BJ (cell line): ENCODE measurements around the gene IARS2. TPM values are rescaled to one million over a fixed set of nuclear protein-coding genes. Genes with fewer than 3 reads are reported as not detected.
"Not testable (repeated sequence)": the region's sequence is repeated elsewhere in the genome, so short reads cannot be mapped to it uniquely, and the experiment has no call there.

Experiments
- CTCF ChIA-PET: fragments of 350-600 bp; formaldehyde crosslinking; extraction: SDS; loops from one replicate; lab custom pipeline; 2021; ENCODE audit warnings: antibody characterized with exemption, inconsistent platforms; lab: Yijun Ruan, JAX
- POLR2A ChIA-PET: fragments of 300-600 bp; sonication (Branson Sonifier 250); formaldehyde crosslinking; extraction: SDS; loops from one replicate; lab custom pipeline; 2021; ENCODE audit warnings: antibody characterized with exemption; lab: Charles Lee
- DNase-seq: peaks from one replicate; pipeline ENCODE4 v3.0.0-alpha.2; 2011; ENCODE audit warnings: low read depth
- H3K27me3 ChIP-seq: 2 replicates; pipeline ENCODE4 v1.6.0; 2011; ENCODE audit warnings: low read length; ENCODE audit not compliant: control insufficient read depth, insufficient read depth
- H3K36me3 ChIP-seq: 2 replicates; pipeline ENCODE4 v1.5.1; 2011; ENCODE audit warnings: low read length; ENCODE audit not compliant: control insufficient read depth, insufficient read depth
- H3K4me3 ChIP-seq: 2 replicates; pipeline ENCODE4 v1.5.1; 2011; ENCODE audit warnings: low read depth, mild to moderate bottlenecking, control low read depth, low read length
- polyA plus RNA-seq: library from polyadenylated mRNA; depleted of rRNA; stranded (reverse); fragments of >200 nt; gene quantifications from 2 replicates; pipeline ENCODE4 v1.2.3, GENCODE V29; 2011
- TF ChIP-seq, protein P1 (sequence below): IDR thresholded peaks from 2 replicates; pipeline ENCODE4 v1.5.1; 2011; ENCODE audit warnings: low read depth, mild to moderate bottlenecking, control low read depth, inconsistent platforms, low read length, moderate library complexity; ENCODE audit not compliant: insufficient read depth

The IARS2 gene
- polyA plus RNA-seq, 1 experiment: 10.7 TPM

DNA sequence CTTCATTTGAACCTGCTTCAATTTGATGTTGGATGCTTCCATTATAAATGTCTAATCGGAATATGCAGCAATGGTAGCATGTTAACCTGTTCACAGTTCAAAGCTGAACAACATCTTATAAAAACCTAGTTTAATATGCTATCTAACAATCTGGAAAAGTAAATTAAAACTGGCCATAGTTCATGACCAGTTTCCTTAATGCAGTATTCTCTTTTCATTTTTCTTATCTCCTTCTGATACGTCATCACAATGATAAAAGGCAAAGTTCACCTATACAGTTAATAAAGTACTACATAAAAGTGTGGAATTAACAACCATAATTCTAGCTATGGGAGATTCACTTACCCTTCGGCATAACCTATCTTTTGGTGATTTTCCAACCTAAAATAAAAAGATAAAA is 65.1 kb downstream of the IARS2 start:
- no peak overlapping the region for H3K4me3 ChIP-seq
- H3K36me3 ChIP-seq: peaks cover 6% of the 10 kb centered on the region
- POLR2A ChIA-PET: no interaction called here
- TF ChIP-seq, protein P1, sequence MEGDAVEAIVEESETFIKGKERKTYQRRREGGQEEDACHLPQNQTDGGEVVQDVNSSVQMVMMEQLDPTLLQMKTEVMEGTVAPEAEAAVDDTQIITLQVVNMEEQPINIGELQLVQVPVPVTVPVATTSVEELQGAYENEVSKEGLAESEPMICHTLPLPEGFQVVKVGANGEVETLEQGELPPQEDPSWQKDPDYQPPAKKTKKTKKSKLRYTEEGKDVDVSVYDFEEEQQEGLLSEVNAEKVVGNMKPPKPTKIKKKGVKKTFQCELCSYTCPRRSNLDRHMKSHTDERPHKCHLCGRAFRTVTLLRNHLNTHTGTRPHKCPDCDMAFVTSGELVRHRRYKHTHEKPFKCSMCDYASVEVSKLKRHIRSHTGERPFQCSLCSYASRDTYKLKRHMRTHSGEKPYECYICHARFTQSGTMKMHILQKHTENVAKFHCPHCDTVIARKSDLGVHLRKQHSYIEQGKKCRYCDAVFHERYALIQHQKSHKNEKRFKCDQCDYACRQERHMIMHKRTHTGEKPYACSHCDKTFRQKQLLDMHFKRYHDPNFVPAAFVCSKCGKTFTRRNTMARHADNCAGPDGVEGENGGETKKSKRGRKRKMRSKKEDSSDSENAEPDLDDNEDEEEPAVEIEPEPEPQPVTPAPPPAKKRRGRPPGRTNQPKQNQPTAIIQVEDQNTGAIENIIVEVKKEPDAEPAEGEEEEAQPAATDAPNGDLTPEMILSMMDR: no peak
- H3K27me3 ChIP-seq: no peaks in the 10 kb centered on the region
- DNase-seq: no peak
- CTCF ChIA-PET: interaction anchor here (1.4 kb wide), 1 partner anchor 30 kb away, joined by 3 read pairs; no protein-coding TSS in a partner anchor

DNA sequence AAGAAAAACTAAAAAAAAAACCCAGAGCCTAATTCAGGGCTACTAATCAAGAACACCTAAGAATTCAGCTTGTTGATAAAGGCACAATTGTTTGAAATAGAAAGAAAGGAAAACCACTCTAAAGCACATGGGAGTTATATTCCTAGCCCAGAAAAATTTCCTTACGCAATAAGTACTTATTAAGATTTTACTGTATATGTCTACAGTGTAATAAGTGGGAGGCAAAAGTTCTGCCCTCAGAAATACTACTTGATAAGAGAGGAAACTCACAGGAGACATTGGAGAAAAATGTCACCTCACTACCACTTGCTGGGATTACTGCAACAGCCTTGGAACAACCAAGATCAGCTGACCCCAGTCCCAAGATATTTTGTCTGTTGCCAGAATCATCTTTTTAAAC is 66.1 kb downstream of the IARS2 start:
- POLR2A ChIA-PET: interaction anchor here (0.6 kb wide), 1 partner anchor 37 kb away, joined by 3 read pairs; no protein-coding TSS in a partner anchor
- H3K27me3 ChIP-seq: no peaks in the 10 kb centered on the region
- CTCF ChIA-PET: interaction anchor here (1.2 to 1.4 kb wide), 2 partner anchors 29 to 615 kb away, joined by 3 read pairs; no protein-coding TSS in a partner anchor
- H3K4me3 ChIP-seq: no peak overlapping the region
- DNase-seq: no peak
- peaks cover 4% of the 10 kb centered on the region for H3K36me3 ChIP-seq
- TF ChIP-seq, protein P1: no peak

DNA sequence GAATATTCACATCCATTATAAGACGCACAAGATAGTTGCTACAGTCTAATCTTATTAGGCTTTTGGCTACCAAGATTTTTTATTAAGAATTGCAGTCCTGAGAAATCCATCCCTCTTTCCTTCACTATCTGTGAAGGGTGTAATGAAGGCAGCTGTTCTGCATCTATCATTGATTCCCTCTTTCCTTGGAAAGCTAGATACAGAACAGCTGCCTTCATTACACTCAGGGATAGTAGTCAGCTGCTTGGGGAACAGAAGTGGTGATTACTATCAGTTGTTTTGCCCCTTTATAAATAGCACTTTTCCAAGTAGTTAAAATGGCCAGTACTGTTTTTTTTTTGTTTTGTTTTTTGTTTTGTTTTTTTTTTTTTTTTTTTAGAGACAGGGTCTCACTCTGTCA is 70.2 kb downstream of the IARS2 start:
- ChIA-PET POLR2A (interaction anchor here (0.8 kb wide), 1 partner anchor 11 kb away, joined by 8 read pairs; no protein-coding TSS in a partner anchor), CTCF (no interaction called here)
- DNase-seq: no peak
- TF ChIP-seq, protein P1: no peak
- Histone ChIP-seq H3K36me3 (peaks cover 3% of the 10 kb centered on the region), H3K4me3 (no peak overlapping the region), H3K27me3 (no peaks in the 10 kb centered on the region)

DNA sequence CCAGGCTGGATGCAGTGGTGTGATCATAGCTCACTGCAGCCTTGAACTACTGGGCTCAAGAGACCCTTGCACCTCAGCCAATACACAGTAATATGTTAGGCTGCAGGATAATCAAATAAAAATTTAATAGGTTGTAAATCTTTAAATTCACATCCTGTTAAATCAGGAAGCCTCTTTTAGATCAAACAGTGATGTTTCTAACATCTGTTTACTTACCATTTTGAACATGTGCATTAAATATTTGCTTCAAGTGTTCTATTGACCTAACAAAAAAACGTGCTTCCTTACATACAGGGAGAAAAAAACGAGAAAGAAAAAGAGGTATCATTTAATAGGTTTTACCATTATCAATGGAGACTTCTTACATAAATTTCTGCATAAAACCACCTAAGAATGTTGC is 70.6 kb downstream of the IARS2 start:
- CTCF ChIA-PET: no interaction called here
- POLR2A ChIA-PET: no interaction called here
- TF ChIP-seq, protein P1: no peak

DNA sequence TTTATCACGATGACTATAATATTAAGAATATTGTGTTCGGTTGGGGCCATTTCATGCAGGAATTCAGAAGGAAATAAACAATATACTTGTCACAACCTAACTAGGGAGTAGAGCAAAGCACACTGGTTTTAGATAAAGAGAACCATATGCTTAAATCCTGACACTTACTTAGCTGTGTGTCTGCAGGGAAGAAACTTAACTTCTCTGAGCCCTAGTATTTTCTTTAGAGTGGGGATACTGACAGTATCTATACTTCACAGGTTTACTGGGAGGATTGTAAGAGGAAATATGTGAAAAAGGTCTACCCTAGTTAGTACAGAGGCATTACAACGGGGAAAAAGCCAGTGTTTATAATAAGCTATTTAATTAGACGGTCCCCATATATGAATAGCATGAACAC is 72.9 kb downstream of the IARS2 start:
- Histone ChIP-seq H3K36me3 (peaks cover 8% of the 10 kb centered on the region), H3K4me3 (no peak overlapping the region), H3K27me3 (no peaks in the 10 kb centered on the region)
- TF ChIP-seq, protein P1: no peak
- ChIA-PET CTCF (interaction anchor here (1.3 kb wide), 1 partner anchor 20 kb away, joined by 3 read pairs; no protein-coding TSS in a partner anchor), POLR2A (no interaction called here)
- no peak for DNase-seq

More for the DNA sequence above, 70.6 kb downstream of the IARS2 start:
- Histone ChIP-seq H3K27me3 (no peaks in the 10 kb centered on the region), H3K36me3 (peaks cover 3% of the 10 kb centered on the region), H3K4me3 (no peak overlapping the region)
- DNase-seq: no peak

DNA sequence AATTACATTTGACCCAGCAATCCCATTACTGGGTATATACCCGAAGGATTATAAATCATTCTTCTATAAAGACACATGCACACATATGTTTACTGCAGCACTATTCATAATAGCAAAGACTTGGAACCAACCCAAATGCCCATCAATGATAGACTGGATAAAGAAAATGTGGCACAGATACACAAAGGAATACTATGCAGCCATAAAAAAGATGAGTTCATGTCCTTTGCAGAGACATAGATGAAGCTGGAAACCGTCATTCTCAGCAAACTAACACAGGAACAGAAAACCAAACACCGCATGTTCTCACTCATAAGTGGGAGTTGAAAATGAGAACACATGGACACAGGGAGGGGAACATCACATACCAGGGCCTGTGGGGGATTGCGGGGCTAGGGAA is 76.0 kb downstream of the IARS2 start:
- CTCF ChIA-PET, H3K27me3 ChIP-seq, H3K36me3 ChIP-seq, H3K4me3 ChIP-seq, DNase-seq, POLR2A ChIA-PET: not testable (repeated sequence)
